Chondrocyte (in vitro differentiated cells): ENCODE results near the gene CSNK1E. TPM values are rescaled to one million over a fixed set of nuclear protein-coding genes. Genes with fewer than 3 reads are reported as not detected.

ENCODE experiments used
- DNase-seq: peaks from one replicate; pipeline ENCODE4 v3.0.0; 2021; ENCODE audit warnings: mixed read lengths, low spot score
- H3K27ac Mint-ChIP-seq: one replicate; pipeline ENCODE4 v1.8.0; 2021; ENCODE audit warnings: mild to moderate bottlenecking, moderate library complexity, mixed read lengths; ENCODE audit not compliant: unreplicated experiment
- H3K27me3 Mint-ChIP-seq: 2 replicates; pipeline ENCODE4 v1.8.0; 2021; ENCODE audit warnings: low read depth, mixed read lengths
- H3K36me3 Mint-ChIP-seq: 2 replicates; pipeline ENCODE4 v1.8.0; 2021; ENCODE audit warnings: low read depth, mixed read lengths
- H3K4me1 Mint-ChIP-seq: 2 replicates; pipeline ENCODE4 v1.8.0; 2021; ENCODE audit warnings: low read depth, mild to moderate bottlenecking, mixed read lengths
- H3K4me3 Mint-ChIP-seq: one replicate; pipeline ENCODE4 v1.8.0; 2021; ENCODE audit warnings: mild to moderate bottlenecking, moderate library complexity, mixed read lengths; ENCODE audit not compliant: unreplicated experiment
- H3K9me3 Mint-ChIP-seq: 2 replicates; pipeline ENCODE4 v1.8.0; 2021; ENCODE audit warnings: low read depth, mixed read lengths
- total RNA-seq: library from RNA; stranded (reverse); gene quantifications from 3 replicates; pipeline ENCODE4 v1.2.1, GENCODE V29; 2021
- TF ChIP-seq, protein P1 (sequence below): fragments of 200-600 bp; sonication (generic); IDR thresholded peaks from 2 replicates; pipeline ENCODE4 v1.5.0; 2021; ENCODE audit warnings: antibody characterized with exemption, mild to moderate bottlenecking, moderate library complexity

CSNK1E gene
- total RNA-seq, 1 donor from 2014 or later: 129 TPM

DNA sequence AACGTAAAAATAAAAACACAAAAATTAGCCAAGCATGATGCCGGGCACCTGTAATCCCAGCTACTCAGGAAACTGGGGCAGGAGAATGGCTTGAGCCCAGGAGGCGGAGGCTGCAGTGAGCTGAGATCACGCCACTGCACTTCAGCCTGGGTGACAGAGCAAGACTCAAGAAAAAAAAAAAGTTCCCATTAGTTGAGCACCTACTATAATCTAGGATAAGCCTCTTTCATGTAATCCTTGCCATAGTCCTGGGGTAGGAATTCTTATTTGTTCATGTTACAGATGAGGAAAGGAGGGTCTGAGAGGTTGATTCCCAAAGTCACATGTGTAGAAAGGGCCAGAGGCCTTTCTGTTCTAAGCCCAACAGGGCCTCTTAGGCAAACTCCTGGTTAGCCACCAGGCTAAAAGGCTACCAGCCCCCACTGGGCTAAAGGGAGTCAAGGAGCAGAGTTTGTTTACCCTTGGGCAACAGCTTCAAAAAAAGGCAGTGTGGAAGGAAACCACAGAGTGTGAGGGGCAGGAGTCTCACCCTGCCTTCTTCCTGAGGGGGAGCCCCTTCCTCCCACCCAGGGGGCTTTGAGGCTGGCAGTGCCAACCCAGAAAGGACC is 21.6 kb upstream of the CSNK1E start:
- H3K4me1 Mint-ChIP-seq: peaks cover 6% of the 10 kb centered on the region
- H3K4me3 Mint-ChIP-seq: no peak overlapping the region

DNA sequence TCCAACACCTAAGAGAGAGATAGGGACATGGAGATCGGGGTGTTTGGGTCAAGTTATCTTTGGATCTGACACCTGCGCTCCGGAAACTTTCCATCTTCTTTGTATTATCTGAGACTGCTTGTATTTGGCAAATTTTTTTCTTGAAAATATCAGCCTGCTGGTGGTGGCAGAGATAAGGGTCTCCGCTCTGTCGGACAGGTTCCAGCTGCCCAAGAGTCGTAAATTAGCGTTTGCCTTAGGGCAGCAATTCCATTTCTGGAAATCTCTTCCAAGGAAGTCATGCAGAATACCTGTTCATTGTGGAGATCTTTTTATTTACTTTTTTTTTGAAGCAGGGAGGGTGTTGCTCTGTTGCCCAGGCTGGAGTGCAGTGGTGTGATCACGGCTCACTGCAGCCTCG is 19.5 kb upstream of the CSNK1E start:
- H3K9me3 Mint-ChIP-seq: no peaks in the 10 kb centered on the region
- no peak for DNase-seq
- H3K4me3 Mint-ChIP-seq: peak overlapping the region; percentile 60
- H3K4me1 Mint-ChIP-seq: peaks cover 6% of the 10 kb centered on the region
- no peaks in the 10 kb centered on the region for H3K27me3 Mint-ChIP-seq
- no peaks in the 10 kb centered on the region for H3K36me3 Mint-ChIP-seq
- TF ChIP-seq, protein P1, sequence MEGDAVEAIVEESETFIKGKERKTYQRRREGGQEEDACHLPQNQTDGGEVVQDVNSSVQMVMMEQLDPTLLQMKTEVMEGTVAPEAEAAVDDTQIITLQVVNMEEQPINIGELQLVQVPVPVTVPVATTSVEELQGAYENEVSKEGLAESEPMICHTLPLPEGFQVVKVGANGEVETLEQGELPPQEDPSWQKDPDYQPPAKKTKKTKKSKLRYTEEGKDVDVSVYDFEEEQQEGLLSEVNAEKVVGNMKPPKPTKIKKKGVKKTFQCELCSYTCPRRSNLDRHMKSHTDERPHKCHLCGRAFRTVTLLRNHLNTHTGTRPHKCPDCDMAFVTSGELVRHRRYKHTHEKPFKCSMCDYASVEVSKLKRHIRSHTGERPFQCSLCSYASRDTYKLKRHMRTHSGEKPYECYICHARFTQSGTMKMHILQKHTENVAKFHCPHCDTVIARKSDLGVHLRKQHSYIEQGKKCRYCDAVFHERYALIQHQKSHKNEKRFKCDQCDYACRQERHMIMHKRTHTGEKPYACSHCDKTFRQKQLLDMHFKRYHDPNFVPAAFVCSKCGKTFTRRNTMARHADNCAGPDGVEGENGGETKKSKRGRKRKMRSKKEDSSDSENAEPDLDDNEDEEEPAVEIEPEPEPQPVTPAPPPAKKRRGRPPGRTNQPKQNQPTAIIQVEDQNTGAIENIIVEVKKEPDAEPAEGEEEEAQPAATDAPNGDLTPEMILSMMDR: no peak
- no peak overlapping the region for H3K27ac Mint-ChIP-seq

More for the DNA sequence above, 21.6 kb upstream of the CSNK1E start:
- DNase-seq: peak; percentile 17
- TF ChIP-seq, protein P1: no peak
- H3K27ac Mint-ChIP-seq: no peak overlapping the region
- no peaks in the 10 kb centered on the region for H3K9me3 Mint-ChIP-seq
- no peaks in the 10 kb centered on the region for H3K36me3 Mint-ChIP-seq
- no peaks in the 10 kb centered on the region for H3K27me3 Mint-ChIP-seq

DNA sequence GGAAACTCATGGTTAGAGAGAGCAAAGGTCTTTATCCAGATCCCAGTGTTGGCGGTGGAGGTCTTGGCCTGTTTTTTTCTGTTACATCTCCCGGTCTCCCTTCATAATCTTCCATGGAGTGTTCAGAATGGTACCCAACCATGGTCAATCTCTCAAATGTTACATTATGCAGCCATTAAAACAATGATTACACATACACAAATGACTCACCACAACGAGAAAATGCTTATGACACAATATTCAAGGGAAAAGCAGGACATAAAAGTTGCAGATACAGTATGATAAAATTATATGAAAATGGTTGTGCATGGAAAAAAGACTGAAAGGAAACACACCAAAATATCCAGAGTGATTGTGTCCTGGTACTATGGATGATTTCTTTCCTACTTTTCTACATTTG is 17.8 kb upstream of the CSNK1E start:
- Mint-ChIP-seq H3K27ac (no peak overlapping the region), H3K36me3 (no peaks in the 10 kb centered on the region), H3K4me3 (peak overlapping the region; percentile 47), H3K9me3 (no peaks in the 10 kb centered on the region), H3K27me3 (no peaks in the 10 kb centered on the region), H3K4me1 (peaks cover 6% of the 10 kb centered on the region)
- DNase-seq: no peak
- TF ChIP-seq, protein P1: no peak

DNA sequence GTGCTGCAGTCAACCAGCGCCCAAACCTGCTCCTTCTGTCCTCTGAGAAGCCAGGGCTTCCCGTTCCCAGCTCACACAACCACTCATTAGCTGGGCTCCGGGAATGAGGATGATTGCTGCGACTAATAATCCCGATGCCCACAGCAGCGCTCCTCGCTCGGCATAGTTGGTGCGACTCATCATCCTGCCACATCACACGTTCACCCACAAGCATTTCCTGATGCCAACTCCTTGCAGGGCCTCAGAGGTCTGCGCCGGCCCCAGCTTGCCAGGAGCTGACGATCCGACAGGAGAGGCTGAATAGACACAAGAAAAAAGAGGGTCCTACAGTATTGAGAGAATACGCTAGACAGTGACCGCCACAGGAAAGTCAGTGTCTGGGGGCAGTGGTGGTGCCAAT is 10.6 kb upstream of the CSNK1E start:
- H3K27ac Mint-ChIP-seq: peak overlapping the region; percentile 95
- no peaks in the 10 kb centered on the region for H3K9me3 Mint-ChIP-seq
- H3K4me1 Mint-ChIP-seq: peaks cover 13% of the 10 kb centered on the region
- H3K36me3 Mint-ChIP-seq: no peaks in the 10 kb centered on the region
- H3K27me3 Mint-ChIP-seq: no peaks in the 10 kb centered on the region
- peak overlapping the region; percentile 68 for H3K4me3 Mint-ChIP-seq
- TF ChIP-seq, protein P1: no peak
- DNase-seq: no peak

DNA sequence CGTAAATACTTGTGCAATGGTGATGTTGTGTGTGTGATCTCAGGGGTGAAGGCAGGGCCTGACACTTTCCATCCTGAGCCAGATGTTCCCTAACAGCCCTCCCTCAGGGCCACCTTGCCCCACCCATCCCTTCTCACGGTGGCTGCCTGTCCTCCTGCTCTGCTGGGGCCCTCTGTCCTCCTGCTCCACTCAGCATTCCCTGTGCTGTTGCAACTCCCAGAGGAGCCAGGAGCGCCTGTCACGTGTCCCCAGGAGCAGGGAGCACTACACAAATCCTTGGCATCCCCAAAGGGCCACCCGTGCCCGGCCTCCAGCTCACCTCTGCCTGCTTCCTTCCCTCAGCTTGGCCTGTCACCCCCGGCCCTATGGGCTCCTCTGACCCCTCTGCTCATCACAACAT is 10.2 kb upstream of the CSNK1E start:
- Mint-ChIP-seq H3K36me3 (no peaks in the 10 kb centered on the region), H3K4me3 (peak overlapping the region; percentile 68), H3K9me3 (no peaks in the 10 kb centered on the region), H3K27ac (peak overlapping the region; percentile 95), H3K27me3 (no peaks in the 10 kb centered on the region), H3K4me1 (peaks cover 13% of the 10 kb centered on the region)
- no peak for DNase-seq
- TF ChIP-seq, protein P1: no peak
